SH-SY5Y (cell line): ENCODE results near the gene GFY.

Experiments used
- GATA2 ChIP-seq: IDR thresholded peaks from 2 replicates; pipeline ENCODE4 v1.6.1; 2011; ENCODE audit warnings: mild to moderate bottlenecking, low read depth, low read length
- GATA3 ChIP-seq: IDR thresholded peaks from 2 replicates; pipeline ENCODE4 v1.6.1; 2011; ENCODE audit warnings: low read depth, mild to moderate bottlenecking, low read length, moderate library complexity

- no peak for TF ChIP-seq GATA2
- no peak for TF ChIP-seq GATA3
Measured at GRCh38 chr19:49441960-49442350, 16.8 kb downstream of the GFY start.
